Measurements from ENCODE around the gene MAP7D3.
"Not testable (repeated sequence)": the region's sequence is repeated elsewhere in the genome, so short reads cannot be mapped to it uniquely, and the experiment has no call there.

MAP7D3 gene

GRCh38 chrX:136185401-136186022 is 65.7 kb downstream of the MAP7D3 start:
- no peak for DNase-seq (ENCODE audit: low read depth in 3 of 3, low spot score in 1 of 3)

GRCh38 chrX:136183917-136184316 is 67.3 kb downstream of the MAP7D3 start:
- no peak for DNase-seq (ENCODE audit: low read depth in 3 of 3, low spot score in 1 of 3)

GRCh38 chrX:136183172-136183571 is 68.0 kb downstream of the MAP7D3 start:
- DNase-seq (ENCODE audit: low read depth in 3 of 3, low spot score in 1 of 3) = no peak

GRCh38 chrX:136182414-136182813 is 68.8 kb downstream of the MAP7D3 start:
- no peak for DNase-seq (ENCODE audit: low read depth in 3 of 3, low spot score in 1 of 3)

GRCh38 chrX:136179133-136179532 is 72.1 kb downstream of the MAP7D3 start:
- no peak for DNase-seq (ENCODE audit: low read depth in 3 of 3, low spot score in 1 of 3)

- DNase-seq (ENCODE audit: low read depth in 3 of 3, low spot score in 1 of 3) = no peak
These were observed 74.8 kb downstream of the MAP7D3 start for GRCh38 chrX:136176399-136176825.

GRCh38 chrX:136171420-136171819 is 79.8 kb downstream of the MAP7D3 start:
- no peak for DNase-seq (ENCODE audit: low read depth in 3 of 3, low spot score in 1 of 3)

- no peak for DNase-seq (ENCODE audit: low read depth in 3 of 3, low spot score in 1 of 3)
These were observed 80.9 kb downstream of the MAP7D3 start for GRCh38 chrX:136170139-136170800.

GRCh38 chrX:136168929-136169735 is 82.1 kb downstream of the MAP7D3 start:
- DNase-seq (ENCODE audit: low read depth in 3 of 3, low spot score in 1 of 3) = no peak

GRCh38 chrX:136167989-136168388 is 83.2 kb downstream of the MAP7D3 start:
- DNase-seq (ENCODE audit: low read depth in 3 of 3, low spot score in 1 of 3) = not testable (repeated sequence)

GRCh38 chrX:136166221-136166855 is 84.9 kb downstream of the MAP7D3 start:
- no peak for DNase-seq (ENCODE audit: low read depth in 3 of 3, low spot score in 1 of 3)

- no peak for DNase-seq (ENCODE audit: low read depth in 3 of 3, low spot score in 1 of 3)
These were observed 85.8 kb downstream of the MAP7D3 start for GRCh38 chrX:136165406-136165805.

- DNase-seq (ENCODE audit: low read depth in 3 of 3, low spot score in 1 of 3) = no peak
These were observed 87.5 kb downstream of the MAP7D3 start for GRCh38 chrX:136163689-136164088.
